H1 (cell line): ENCODE results near the gene DSC3. TPM values are rescaled to one million over a fixed set of nuclear protein-coding genes. Genes with fewer than 3 reads are reported as not detected.

ENCODE experiments used
- CTCF ChIA-PET: fragments of 300-600 bp; sonication (Branson Sonifier 250); formaldehyde crosslinking; loops from one replicate; lab custom pipeline; 2021; ENCODE audit not compliant: partially characterized antibody; lab: Charles Lee
- POLR2A ChIA-PET: fragments of 300-600 bp; sonication (Branson Sonifier 250); formaldehyde crosslinking; loops from one replicate; lab custom pipeline; 2021; ENCODE audit warnings: inconsistent platforms; ENCODE audit not compliant: partially characterized antibody; lab: Charles Lee
- DNase-seq, 2 experiments: peaks; one replicate each; pipeline versions ENCODE4 v3.0.0 to v3.0.0-alpha.2; 2010 to 2022; ENCODE audit warnings: low spot score in 2 of 2, low read depth in 1 of 2, mixed read lengths in 1 of 2
- FAIRE-seq: peaks from 2 replicates; lab custom pipeline; 2011; peaks lifted over from hg19 to GRCh38; lab: Jason Lieb, UNC
- H2AFZ ChIP-seq: 2 replicates; pipeline ENCODE4 v1.8.1; 2012; ENCODE audit warnings: low read length, inconsistent platforms
- H2AK5ac ChIP-seq: 2 replicates; pipeline ENCODE4 v1.6.1; 2013; ENCODE audit warnings: low read depth, low read length
- H2BK120ac ChIP-seq: replicated peaks from 2 replicates; pipeline ENCODE3; 2013; ENCODE audit warnings: low read depth, low read length, inconsistent platforms
- H2BK12ac ChIP-seq: 2 replicates; pipeline ENCODE4 v1.6.1; 2013; ENCODE audit warnings: low read depth, low read length
- H2BK15ac ChIP-seq: 2 replicates; pipeline ENCODE4 v1.6.1; 2013; ENCODE audit warnings: low read length
- H2BK20ac ChIP-seq: 2 replicates; pipeline ENCODE4 v1.6.1; 2013; ENCODE audit warnings: low read length
- H2BK5ac ChIP-seq: 2 replicates; pipeline ENCODE4 v1.6.1; 2013; ENCODE audit warnings: low read depth, low read length
- H3K14ac ChIP-seq: 2 replicates; pipeline ENCODE4 v1.6.1; 2013; ENCODE audit warnings: inconsistent platforms; ENCODE audit not compliant: insufficient read length
- H3K18ac ChIP-seq: 2 replicates; pipeline ENCODE4 v1.6.1; 2013; ENCODE audit warnings: low read length; ENCODE audit errors: extremely low read depth
- H3K23ac ChIP-seq: 2 replicates; pipeline ENCODE4 v1.6.1; 2013; ENCODE audit warnings: inconsistent platforms; ENCODE audit not compliant: insufficient read length
- H3K23me2 ChIP-seq: 2 replicates; pipeline ENCODE4 v1.6.1; 2013; ENCODE audit warnings: low read depth, low read length
- H3K27ac ChIP-seq: 2 replicates; pipeline ENCODE4 v1.6.1; 2011; ENCODE audit warnings: low read depth, low read length, inconsistent platforms
- H3K27me3 ChIP-seq, 4 experiments: replicated peaks in 1 of 4; 1 replicate in 1 of 4; 2 replicates in 3 of 4; pipeline versions ENCODE4 v1.6.1 to v1.8.1; 2011 to 2013; ENCODE audit warnings: low read length in 3 of 4, mild to moderate bottlenecking in 3 of 4, inconsistent platforms in 2 of 4, mixed read lengths in 2 of 4, moderate library complexity in 1 of 4; ENCODE audit not compliant: control insufficient read depth in 3 of 4, insufficient read depth in 3 of 4; ENCODE audit errors: extremely low read depth in 1 of 4
- H3K36me3 ChIP-seq, 4 experiments: 2 replicates each; pipeline versions ENCODE4 v1.6.1 to v1.8.1; 2011 to 2013; ENCODE audit warnings: mild to moderate bottlenecking in 4 of 4, low read length in 3 of 4, moderate library complexity in 2 of 4, control low read depth in 1 of 4, inconsistent platforms in 1 of 4; ENCODE audit not compliant: insufficient read depth in 4 of 4, control insufficient read depth in 2 of 4
- H3K4ac ChIP-seq: replicated peaks from 2 replicates; pipeline ENCODE3; 2013; ENCODE audit warnings: low read length, low read depth, mixed read lengths, inconsistent platforms; ENCODE audit not compliant: insufficient read length
- H3K4me1 ChIP-seq, 4 experiments: replicated peaks in 1 of 4; 1 replicate in 1 of 4; 2 replicates in 3 of 4; pipeline versions ENCODE4 v1.6.1 to v1.8.1; 2011 to 2013; ENCODE audit warnings: low read length in 3 of 4, inconsistent platforms in 2 of 4, mixed read lengths in 1 of 4; ENCODE audit not compliant: insufficient read depth in 4 of 4, control insufficient read depth in 3 of 4
- H3K4me2 ChIP-seq, 2 experiments: 2 replicates each; pipeline versions ENCODE4 v1.6.1 to v1.8.1; 2011 to 2013; ENCODE audit warnings: low read depth in 2 of 2, low read length in 2 of 2, control low read depth in 1 of 2, inconsistent platforms in 1 of 2, mild to moderate bottlenecking in 1 of 2; ENCODE audit not compliant: insufficient read depth in 1 of 2
- H3K4me3 ChIP-seq, 4 experiments: fragments of 200-600, 300-600 bp in 1 of 4; sonication (generic), shearing (Covaris generic), sonication (Bioruptor Twin) in 1 of 4; 2 replicates each; pipeline versions ENCODE4 v1.5.1 to v1.8.1; 2011 to 2016; ENCODE audit warnings: low read length in 4 of 4, low read depth in 3 of 4, control low read depth in 2 of 4, inconsistent platforms in 2 of 4, mild to moderate bottlenecking in 2 of 4, mixed read lengths in 1 of 4, moderate library complexity in 1 of 4; ENCODE audit not compliant: insufficient read depth in 2 of 4; ENCODE audit errors: extremely low read depth in 1 of 4
- H3K56ac ChIP-seq: replicated peaks from 2 replicates; pipeline ENCODE3; 2013; ENCODE audit warnings: low read depth, mild to moderate bottlenecking, mixed read lengths, low read length, inconsistent platforms; ENCODE audit not compliant: insufficient read length
- H3K79me1 ChIP-seq: 2 replicates; pipeline ENCODE4 v1.6.1; 2013; ENCODE audit warnings: low read depth, low read length, control low read depth
- H3K79me2 ChIP-seq, 2 experiments: 2 replicates each; pipeline versions ENCODE4 v1.6.1 to v1.8.1; 2012 to 2013; ENCODE audit warnings: low read length in 2 of 2, mild to moderate bottlenecking in 2 of 2, inconsistent platforms in 1 of 2; ENCODE audit not compliant: insufficient read depth in 2 of 2, control insufficient read depth in 1 of 2
- H3K9ac ChIP-seq, 4 experiments: replicated peaks in 1 of 4; 1 replicate in 1 of 4; 2 replicates in 3 of 4; pipeline versions ENCODE4 v1.6.1 to v1.8.1; 2011 to 2013; ENCODE audit warnings: low read depth in 3 of 4, low read length in 3 of 4, control low read depth in 2 of 4, mild to moderate bottlenecking in 2 of 4, moderate library complexity in 2 of 4, inconsistent platforms in 1 of 4; ENCODE audit errors: extremely low read depth in 1 of 4
- H3K9me3 ChIP-seq, 2 experiments: 2 replicates each; pipeline versions ENCODE4 v1.6.1 to v1.8.1; 2012 to 2013; ENCODE audit warnings: mild to moderate bottlenecking in 2 of 2, moderate library complexity in 2 of 2, control low read depth in 1 of 2, inconsistent platforms in 1 of 2, low read depth in 1 of 2, low read length in 1 of 2, mixed read lengths in 1 of 2; ENCODE audit not compliant: insufficient read depth in 2 of 2
- H4K20me1 ChIP-seq, 2 experiments: replicated peaks in 1 of 2; 2 replicates each; pipeline versions ENCODE3 to v1.8.1; 2011 to 2013; ENCODE audit warnings: inconsistent platforms in 2 of 2, low read length in 2 of 2, mild to moderate bottlenecking in 1 of 2; ENCODE audit not compliant: insufficient read depth in 2 of 2, control insufficient read depth in 1 of 2
- H4K5ac ChIP-seq: 2 replicates; pipeline ENCODE4 v1.6.1; 2013; ENCODE audit warnings: low read length, low read depth, mixed read lengths, inconsistent platforms; ENCODE audit not compliant: insufficient read length
- H4K8ac ChIP-seq: 2 replicates; pipeline ENCODE4 v1.8.0; 2013; ENCODE audit warnings: mild to moderate bottlenecking, moderate library complexity, low read length, inconsistent platforms; ENCODE audit not compliant: insufficient read depth; ENCODE audit errors: extremely low read depth
- H4K91ac ChIP-seq: replicated peaks from 2 replicates; pipeline ENCODE3; 2013; ENCODE audit warnings: low read length, mixed read lengths, inconsistent platforms; ENCODE audit not compliant: insufficient read length
- KDM1A ChIP-seq: fragments of 200-600, 300-600 bp; sonication (generic); IDR thresholded peaks from 2 replicates; pipeline ENCODE4 v1.7.1; 2016; ENCODE audit warnings: mild to moderate bottlenecking, low read length, borderline replicate concordance
- ZNF274 ChIP-seq: IDR thresholded peaks from 2 replicates; pipeline ENCODE4 v1.7.0; 2012; ENCODE audit warnings: low read length, borderline replicate concordance; ENCODE audit errors: extremely low read depth
- WGBS, 2 experiments: shearing (Covaris generic) in 1 of 2; methylation state at CpG; one replicate each; pipeline versions ENCODE4 v1.1.6 to v1.1.7; 2013 to 2015; ENCODE audit warnings: low lambda C conversion rate in 2 of 2, mixed read lengths in 2 of 2, inconsistent platforms in 1 of 2, low coverage in 1 of 2, missing lambda C conversion rate in 1 of 2; ENCODE audit not compliant: insufficient replicate concordance in 2 of 2, insufficient coverage in 1 of 2, insufficient read length in 1 of 2; ENCODE audit errors: extremely low coverage in 1 of 2, missing lambda C conversion rate in 1 of 2; 5-methylcytosine and 5-hydroxymethylcytosine counted together
- polyA plus RNA-seq, 7 experiments: library from polyadenylated mRNA; depleted of rRNA in 3 of 7; stranded (reverse) in 5 of 7; unstranded in 2 of 7; fragments of >200 nt in 5 of 7; fragments of 200-250 nt in 2 of 7; gene quantifications; 1 replicate in 5 of 7; 2 replicates in 1 of 7; 4 replicates in 1 of 7; pipeline versions ENCODE4 v1.2.1 to v1.2.3, GENCODE V29; 2011 to 2013; ENCODE audit warnings: missing spikeins in 2 of 7, mixed read lengths in 2 of 7
- total RNA-seq: library from RNA; stranded (reverse); fragmentation: NEBNext Ultra II Directional; extraction: Animal tissue kit (Norgen Biotek cat#: 25700); gene quantifications from 2 replicates; pipeline ENCODE4 v1.2.1, GENCODE V29; 2021

DSC3 gene
- total and polyA plus RNA-seq, 2 of the 8 experiments (the other 6 are each of a cell fraction or from before 2014, with no cell fraction given): 0.70 to 3.7 TPM

- Histone ChIP-seq H2AFZ (no peak overlapping the region), H3K9me3 (no peaks in the 10 kb centered on the region), H4K20me1 (no peaks in the 10 kb centered on the region), H2BK12ac (no peak overlapping the region), H4K8ac (no peak overlapping the region), H3K79me2 (no peaks in the 10 kb centered on the region), H2BK5ac (no peak overlapping the region), H2BK15ac (no peak overlapping the region), H3K4ac (no peak overlapping the region), H4K91ac (no peak overlapping the region), H2BK20ac (no peak overlapping the region), H2BK120ac (no peak overlapping the region), H3K4me1 (no peaks in the 10 kb centered on the region), H2AK5ac (no peak overlapping the region), H3K36me3 (no peaks in the 10 kb centered on the region), H3K23me2 (no peaks in the 10 kb centered on the region), H3K18ac (no peak overlapping the region), H4K5ac (no peak overlapping the region)
- 94% methylated on average over 4 of the region's 4 CpGs; no CpG with 5 or more reads in 1 of the 2 experiments for WGBS, 2 experiments
- FAIRE-seq: no peak
- CTCF ChIA-PET: no interaction called here
- POLR2A ChIA-PET: no interaction called here
- TF ChIP-seq KDM1A: no peak
- TF ChIP-seq ZNF274: no peak
- TF ChIP-seq, all 59 proteins: peak for 0
- Histone ChIP-seq H3K56ac (no peak overlapping the region), H3K14ac (no peak overlapping the region), H3K23ac (no peak overlapping the region), H3K27ac (no peak overlapping the region), H3K4me2 (no peak overlapping the region), H3K4me3 (no peak overlapping the region), H3K9ac (no peak overlapping the region), H3K79me1 (no peaks in the 10 kb centered on the region), H3K27me3 (no peaks in the 10 kb centered on the region)
- DNase-seq: no peak
These were observed 77.3 kb downstream of the DSC3 start for GRCh38 chr18:30965237-30965636.
